Liver (tissue), 3 donors: ENCODE results near the gene SLC22A12.

Source experiments
- CTCF ChIP-seq: fragments of 150-350 bp; IDR thresholded peaks from 2 replicates; pipeline ENCODE4 v1.5.1; 2017; ENCODE audit warnings: improper control_type of control experiment, low read depth, low read length; ENCODE audit not compliant: missing input control
- JUND ChIP-seq, 2 donors: IDR thresholded peaks; 2 replicates each; pipeline ENCODE4 v1.6.1; 2016; ENCODE audit warnings: antibody characterized with exemption in 2 of 2
- REST ChIP-seq: IDR thresholded peaks from 2 replicates; pipeline ENCODE4 v1.6.1; 2016; ENCODE audit warnings: antibody characterized with exemption, mild to moderate bottlenecking
- SP1 ChIP-seq: IDR thresholded peaks from 2 replicates; pipeline ENCODE4 v1.6.1; 2018; ENCODE audit warnings: antibody characterized with exemption, mild to moderate bottlenecking
- YY1 ChIP-seq: IDR thresholded peaks from 2 replicates; pipeline ENCODE4 v1.6.1; 2016; ENCODE audit warnings: antibody characterized with exemption, mild to moderate bottlenecking
- ZBTB33 ChIP-seq: IDR thresholded peaks from 2 replicates; pipeline ENCODE4 v1.6.1; 2016; ENCODE audit warnings: antibody characterized with exemption
- TF ChIP-seq, protein P1 (sequence below): IDR thresholded peaks from 2 replicates; pipeline ENCODE4 v1.6.1; 2016; ENCODE audit warnings: antibody characterized with exemption
- donor health status: healthy.
- donor health status: healthy.

GRCh38 chr11:64581057-64581523 lies 9.9 kb upstream of the SLC22A12 start:
- TF ChIP-seq CTCF = no peak
- no peak for TF ChIP-seq REST
- TF ChIP-seq SP1 = no peak
- TF ChIP-seq ZBTB33 = no peak
- TF ChIP-seq, protein P1, sequence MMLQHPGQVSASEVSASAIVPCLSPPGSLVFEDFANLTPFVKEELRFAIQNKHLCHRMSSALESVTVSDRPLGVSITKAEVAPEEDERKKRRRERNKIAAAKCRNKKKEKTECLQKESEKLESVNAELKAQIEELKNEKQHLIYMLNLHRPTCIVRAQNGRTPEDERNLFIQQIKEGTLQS = no peak
- no peak for TF ChIP-seq JUND (IDR thresholded peaks at IDR 0.05)
- TF ChIP-seq YY1 = no peak
